Neural cell (in vitro differentiated cells): ENCODE measurements around the gene CADM3. TPM values are rescaled to one million over a fixed set of nuclear protein-coding genes. Genes with fewer than 3 reads are reported as not detected.

Experiments
- H2AFZ ChIP-seq: fragments of 200-600, 300-800 bp; sonication (generic), shearing (Covaris generic); 2 replicates; pipeline ENCODE4 v1.6.0; 2014; ENCODE audit warnings: low read depth, mild to moderate bottlenecking, antibody characterized with exemption, low read length, moderate library complexity
- H3F3A ChIP-seq: fragments of 200-600 bp; shearing (Covaris generic); 2 replicates; pipeline ENCODE4 v1.6.1; 2016; ENCODE audit warnings: mild to moderate bottlenecking, moderate library complexity, mixed read lengths, antibody characterized with exemption, low read length; ENCODE audit not compliant: insufficient read depth, poor library complexity, severe bottlenecking
- H3K27ac ChIP-seq: fragments of 200-600, 300-800 bp; sonication (generic), shearing (Covaris generic); 2 replicates; pipeline ENCODE4 v1.5.1; 2014; ENCODE audit warnings: mild to moderate bottlenecking, low read length, moderate library complexity
- H3K27me3 ChIP-seq: fragments of 300-800, 200-600 bp; sonication (generic), shearing (Covaris generic); 2 replicates; pipeline ENCODE4 v1.6.0; 2014; ENCODE audit warnings: mild to moderate bottlenecking, low read depth, low read length, moderate library complexity; ENCODE audit not compliant: insufficient read depth
- H3K36me3 ChIP-seq: fragments of 300-800, 200-600 bp; sonication (generic), shearing (Covaris generic); 2 replicates; pipeline ENCODE4 v1.5.1; 2014; ENCODE audit warnings: mild to moderate bottlenecking, antibody characterized with exemption, low read length, moderate library complexity; ENCODE audit not compliant: insufficient read depth
- H3K4me2 ChIP-seq: fragments of 300-800, 200-600 bp; sonication (generic), shearing (Covaris generic); 2 replicates; pipeline ENCODE4 v1.6.0; 2014; ENCODE audit warnings: mild to moderate bottlenecking, low read length
- H3K4me3 ChIP-seq: fragments of 300-800, 200-600 bp; sonication (generic), shearing (Covaris generic); 2 replicates; pipeline ENCODE4 v1.5.1; 2014; ENCODE audit warnings: mild to moderate bottlenecking, low read length, moderate library complexity
- H3K79me2 ChIP-seq: fragments of 200-600 bp; shearing (Covaris generic); replicated peaks from 2 replicates; pipeline ENCODE4 v1.6.0; 2014; ENCODE audit warnings: mild to moderate bottlenecking, low read length, moderate library complexity; ENCODE audit not compliant: insufficient read depth
- H3K9ac ChIP-seq: fragments of 300-800, 200-600 bp; sonication (generic), shearing (Covaris generic); 2 replicates; pipeline ENCODE4 v1.6.1; 2016; ENCODE audit warnings: mild to moderate bottlenecking, low read length, mixed read lengths
- H3K9me2 ChIP-seq: fragments of 200-600 bp; shearing (Covaris generic); 2 replicates; pipeline ENCODE4 v1.6.1; 2016; ENCODE audit warnings: mild to moderate bottlenecking, low read length, mixed read lengths; ENCODE audit not compliant: insufficient read depth
- H3K9me3 ChIP-seq: fragments of 200-600, 300-800 bp; sonication (generic), shearing (Covaris generic); 2 replicates; pipeline ENCODE4 v1.6.1; 2016; ENCODE audit warnings: mild to moderate bottlenecking, mixed run types, low read length, moderate library complexity, mixed read lengths
- H4K20me1 ChIP-seq: fragments of 200-600 bp; shearing (Covaris generic); 2 replicates; pipeline ENCODE4 v1.6.1; 2016; ENCODE audit warnings: mild to moderate bottlenecking, mixed run types; ENCODE audit not compliant: insufficient read depth
- CTCF ChIP-seq: fragments of 450-650 bp; IDR thresholded peaks from 2 replicates; pipeline ENCODE4 v1.5.1; 2014; ENCODE audit warnings: antibody characterized with exemption, mild to moderate bottlenecking, moderate library complexity; ENCODE audit not compliant: poor library complexity, severe bottlenecking
- EP300 ChIP-seq: fragments of 450-650 bp; conservative IDR thresholded peaks from 2 replicates; pipeline ENCODE4 v1.6.1; 2014; ENCODE audit warnings: antibody characterized with exemption, mild to moderate bottlenecking, moderate library complexity; ENCODE audit not compliant: poor library complexity, severe bottlenecking
- EZH2 ChIP-seq: fragments of 200-600, 300-800 bp; shearing (Covaris generic), sonication (generic); IDR thresholded peaks from 2 replicates; pipeline ENCODE4 v1.6.1; 2014; ENCODE audit warnings: antibody characterized with exemption, low read length, borderline replicate concordance, mild to moderate bottlenecking; ENCODE audit not compliant: insufficient read depth, poor library complexity, severe bottlenecking
- MXI1 ChIP-seq: fragments of 450-650 bp; conservative IDR thresholded peaks from 2 replicates; pipeline ENCODE4 v1.6.1; 2014; ENCODE audit warnings: antibody characterized with exemption, mild to moderate bottlenecking; ENCODE audit not compliant: poor library complexity, severe bottlenecking
- POLR2AphosphoS5 ChIP-seq: IDR thresholded peaks from 2 replicates; pipeline ENCODE4 v1.6.1; 2012
- RAD21 ChIP-seq: fragments of 450-650 bp; conservative IDR thresholded peaks from 2 replicates; pipeline ENCODE4 v1.6.1; 2014; ENCODE audit warnings: antibody characterized with exemption, mild to moderate bottlenecking, moderate library complexity
- REST ChIP-seq: IDR thresholded peaks from 2 replicates; pipeline ENCODE4 v1.6.1; 2012; ENCODE audit warnings: borderline replicate concordance
- SMC3 ChIP-seq: fragments of 450-650 bp; conservative IDR thresholded peaks from 2 replicates; pipeline ENCODE4 v1.6.1; 2014; ENCODE audit warnings: antibody characterized with exemption, mild to moderate bottlenecking, moderate library complexity; ENCODE audit not compliant: poor library complexity
- TAF1 ChIP-seq: IDR thresholded peaks from 2 replicates; pipeline ENCODE4 v1.6.1; 2012; ENCODE audit warnings: low read depth
- polyA plus RNA-seq: library from polyadenylated mRNA; depleted of rRNA; stranded (reverse); fragments of >200 nt; gene quantifications from 2 replicates; pipeline ENCODE4 v1.2.3, GENCODE V29; 2014

The CADM3 gene
- polyA plus RNA-seq, 1 donor from 2014 or later, result 81.7 TPM

GRCh38 chr1:159214149-159214760, 42.8 kb downstream of the CADM3 start:
- no peak overlapping the region for H3K9ac ChIP-seq
- H3K9me3 ChIP-seq, result no peaks in the 10 kb centered on the region
- H3K27ac ChIP-seq, result no peak overlapping the region
- no peaks in the 10 kb centered on the region for H3K9me2 ChIP-seq
- H3K4me2 ChIP-seq, result no peak overlapping the region
- H2AFZ ChIP-seq, result no peak overlapping the region
- no peaks in the 10 kb centered on the region for H3F3A ChIP-seq
- H3K4me3 ChIP-seq, result no peak overlapping the region
- no peaks in the 10 kb centered on the region for H4K20me1 ChIP-seq
- H3K27me3 ChIP-seq, result no peaks in the 10 kb centered on the region
- H3K79me2 ChIP-seq, result no peaks in the 10 kb centered on the region
- no peaks in the 10 kb centered on the region for H3K36me3 ChIP-seq
- no peak for TF ChIP-seq MXI1
- TF ChIP-seq POLR2AphosphoS5, result no peak
- peak; percentile 79 for TF ChIP-seq RAD21
- no peak for TF ChIP-seq TAF1
- peak; percentile 83 for TF ChIP-seq CTCF
- no peak for TF ChIP-seq EZH2
- no peak for TF ChIP-seq REST
- TF ChIP-seq SMC3, result peak; percentile 81

- no peaks in the 10 kb centered on the region for H3K9me3 ChIP-seq
- no peak overlapping the region for H3K27ac ChIP-seq
- H3K4me2 ChIP-seq, result no peak overlapping the region
- no peaks in the 10 kb centered on the region for H4K20me1 ChIP-seq
- no peaks in the 10 kb centered on the region for H3K36me3 ChIP-seq
- no peak overlapping the region for H3K9ac ChIP-seq
- H3K27me3 ChIP-seq, result no peaks in the 10 kb centered on the region
- H3K79me2 ChIP-seq, result no peaks in the 10 kb centered on the region
- no peak overlapping the region for H3K4me3 ChIP-seq
- TF ChIP-seq REST (no peak), EZH2 (no peak), RAD21 (no peak), POLR2AphosphoS5 (no peak), SMC3 (no peak), TAF1 (no peak), MXI1 (no peak), EP300 (no peak), CTCF (no peak)
- no peaks in the 10 kb centered on the region for H3K9me2 ChIP-seq
- no peaks in the 10 kb centered on the region for H3F3A ChIP-seq
- H2AFZ ChIP-seq, result no peak overlapping the region
Measured at GRCh38 chr1:159218649-159219636, 47.5 kb downstream of the CADM3 start.
